T-helper 2 cell treated with Interferon-gamma antibody and Interleukin-4, amounts not matched to agents 100 ng/mL and 5 ng/mL, for 36 hours (primary cell): ENCODE measurements around the gene CUZD1. TPM values are rescaled to one million over a fixed set of nuclear protein-coding genes. Genes with fewer than 3 reads are reported as not detected.

ENCODE experiments used
- intact Hi-C: fragments of 100-400 bp; cut with micrococcal nuclease; formaldehyde crosslinking; loops from one replicate; pipeline ENCODE4 v1.15.1; 2023
- total RNA-seq: library from RNA; stranded (reverse); gene quantifications from 2 replicates; pipeline ENCODE4 v1.2.3, GENCODE V29; 2022

The CUZD1 gene
- total RNA-seq, 1 donor from 2014 or later, result 4.1 TPM

GRCh38 chr10:122822973-122823690 is 22.5 kb downstream of the CUZD1 start:
- intact Hi-C loops, result no loop called here

GRCh38 chr10:122821808-122822207 is 23.8 kb downstream of the CUZD1 start:
- intact Hi-C loops, result no loop called here

- intact Hi-C loops, result no loop called here
Observed at GRCh38 chr10:122815458-122815857, 30.2 kb downstream of the CUZD1 start.

DNA sequence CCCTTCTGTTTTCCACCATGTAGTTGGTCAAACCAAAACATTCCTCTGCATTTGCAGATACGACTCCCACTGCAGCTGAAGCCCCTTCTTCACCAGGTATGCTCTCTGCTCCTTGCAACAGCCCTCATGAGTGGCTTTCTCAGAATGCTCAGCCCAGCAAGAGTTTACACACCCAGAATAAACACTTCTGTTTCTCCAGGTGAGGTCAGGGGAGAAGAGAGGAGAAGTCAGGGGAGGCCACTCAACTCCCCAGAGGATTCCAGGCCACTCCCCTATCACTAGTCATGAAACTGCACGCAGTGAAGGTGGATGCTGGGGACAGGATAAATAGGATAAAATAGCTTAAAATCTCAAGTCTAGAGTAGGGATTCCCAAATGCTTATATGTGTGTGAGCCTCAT is 31.2 kb downstream of the CUZD1 start:
- intact Hi-C loops, result no loop called here

DNA sequence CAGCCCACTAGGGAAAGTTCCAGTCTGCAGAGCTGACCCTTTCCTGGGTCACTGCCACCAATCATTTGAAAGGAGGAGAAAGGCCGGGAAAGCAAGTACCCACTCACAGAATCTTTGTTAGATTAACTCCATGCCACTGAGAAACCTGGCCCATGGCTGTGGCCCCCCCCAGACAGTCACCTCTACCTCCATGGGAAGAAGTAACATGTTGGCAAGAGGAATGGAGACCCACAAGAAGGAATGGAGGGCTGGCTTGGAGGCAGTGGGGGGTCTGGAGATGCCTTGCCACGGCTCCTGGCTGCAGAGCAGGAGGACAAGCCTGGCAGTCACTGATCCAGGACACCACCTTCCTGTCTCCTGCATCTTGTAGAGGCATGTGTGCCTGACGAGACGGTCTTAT is 32.9 kb downstream of the CUZD1 start:
- intact Hi-C loops, result no loop called here

- intact Hi-C loops, result no loop called here
Observed at GRCh38 chr10:122802282-122802681, 43.4 kb downstream of the CUZD1 start.

- intact Hi-C loops, result no loop called here
Observed at GRCh38 chr10:122798704-122799231, 46.9 kb downstream of the CUZD1 start.

GRCh38 chr10:122796796-122797195 is 48.9 kb downstream of the CUZD1 start:
- intact Hi-C loops, result no loop called here

DNA sequence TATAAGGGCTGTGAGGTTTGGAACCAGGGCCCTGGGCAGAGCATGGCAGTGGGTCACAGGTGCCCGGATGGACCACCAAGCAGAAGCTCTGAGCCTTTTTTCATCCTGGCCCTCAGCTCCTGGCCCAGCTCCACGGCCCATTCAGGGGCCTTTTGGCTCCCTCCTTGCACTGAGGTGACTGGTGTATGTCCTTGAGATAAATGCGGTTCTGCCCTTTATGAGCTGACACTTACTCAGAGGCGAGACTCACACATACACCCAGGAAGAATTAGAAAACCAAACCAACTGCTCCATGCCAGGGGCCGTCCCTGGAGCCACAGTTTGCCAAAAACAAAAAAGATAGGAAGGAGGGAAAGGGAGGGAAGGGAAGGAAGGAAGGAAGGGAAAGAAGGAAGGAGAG is 49.7 kb downstream of the CUZD1 start:
- intact Hi-C loops, result no loop called here

DNA sequence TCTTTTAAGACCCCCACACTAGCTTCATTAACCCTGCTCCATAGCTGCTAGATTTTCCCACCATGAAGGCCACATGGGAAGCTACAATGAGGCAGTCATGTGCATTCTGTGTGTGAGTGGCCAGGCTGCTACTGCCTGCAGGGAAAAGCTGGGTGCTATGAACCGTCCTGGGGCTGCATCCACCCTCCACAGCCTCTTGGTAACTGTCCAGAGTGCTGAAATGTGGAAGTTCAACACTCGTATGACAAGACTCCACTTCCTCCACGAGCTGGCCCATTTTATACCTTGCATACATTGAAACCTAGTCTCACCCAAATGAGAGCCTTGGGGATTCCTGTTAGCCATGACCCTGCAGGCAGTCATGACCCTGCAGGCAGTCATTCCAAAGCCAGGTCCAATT is 59.4 kb downstream of the CUZD1 start:
- intact Hi-C loops, result no loop called here

DNA sequence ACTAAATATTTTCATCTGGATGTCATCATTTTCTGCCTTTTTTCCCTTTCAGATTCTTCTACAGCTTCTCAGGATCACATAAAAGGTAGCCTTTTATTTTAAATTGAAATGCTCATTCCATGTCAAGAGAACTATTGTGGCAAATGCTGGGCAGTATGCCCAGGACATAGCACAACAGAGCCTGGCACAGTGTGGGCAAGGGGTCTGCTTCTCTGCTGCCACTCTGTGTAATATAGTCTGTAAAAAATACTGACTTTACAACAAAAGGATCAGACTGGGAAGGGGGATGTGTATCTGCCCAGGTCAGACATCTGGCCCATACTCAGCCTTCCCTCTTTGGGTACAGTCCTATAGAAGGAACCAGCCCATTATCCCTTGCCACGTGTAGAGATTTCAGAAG is 62.7 kb downstream of the CUZD1 start:
- intact Hi-C loops, result no loop called here

Other genes starting within 250 kb of the CUZD1 start
- gene C10orf120, start 146.0 kb downstream of the CUZD1 start, total RNA-seq, result not detected in 2 replicates
- gene FAM24B, start 33.7 kb upstream of the CUZD1 start, total RNA-seq, result 16.5 and 18.8 TPM in 2 replicates
- not detected in 2 replicates for gene FAM24A, start 64.8 kb upstream of the CUZD1 start, total RNA-seq
- 12.3 and 13.8 TPM in 2 replicates for gene C10orf88, start 108.4 kb upstream of the CUZD1 start, total RNA-seq
- gene PSTK, start 134.5 kb upstream of the CUZD1 start, total RNA-seq, result 3.2 and 3.5 TPM in 2 replicates
- gene IKZF5, start 162.9 kb upstream of the CUZD1 start, total RNA-seq, result 12.0 and 17.8 TPM in 2 replicates
- gene ACADSB, start 163.1 kb upstream of the CUZD1 start, total RNA-seq, result 15.7 and 19.2 TPM in 2 replicates